Lung (tissue), 12 donors: ENCODE measurements around the gene SLC25A30. TPM values are rescaled to one million over a fixed set of nuclear protein-coding genes. Genes with fewer than 3 reads are reported as not detected.

ENCODE experiments used
- ATAC-seq: fragments of 200-7000 bp; cut with Tn5 transposase; one replicate; pipeline ENCODE4 v1.9.1; 2020; ENCODE audit warnings: moderate number of reproducible peaks; ENCODE audit not compliant: insufficient read depth, low FRiP score
- DNase-seq, 3 donors: peaks; one replicate each; pipeline ENCODE4 v3.0.0-alpha.2; 2013 to 2017
- H3K27ac ChIP-seq, 2 donors: one replicate each; pipeline ENCODE4 v1.5.1; 2013; ENCODE audit warnings: mild to moderate bottlenecking in 2 of 2, moderate library complexity in 2 of 2, control low read depth in 1 of 2, inconsistent platforms in 1 of 2, low read depth in 1 of 2, low read length in 1 of 2
- H3K27me3 ChIP-seq, 3 donors: one replicate each; pipeline ENCODE4 v1.5.1; 2013; ENCODE audit warnings: low read length in 2 of 3; ENCODE audit not compliant: control insufficient read depth in 3 of 3, insufficient read depth in 3 of 3
- H3K36me3 ChIP-seq, 4 donors: one replicate each; pipeline ENCODE4 v1.5.1; 2013; ENCODE audit warnings: low read length in 4 of 4, mild to moderate bottlenecking in 1 of 4, moderate library complexity in 1 of 4; ENCODE audit not compliant: control insufficient read depth in 4 of 4, insufficient read depth in 4 of 4
- H3K4me1 ChIP-seq, 5 donors: one replicate each; pipeline ENCODE4 v1.5.1; 2013; ENCODE audit warnings: low read length in 5 of 5, mild to moderate bottlenecking in 2 of 5, moderate library complexity in 1 of 5; ENCODE audit not compliant: control insufficient read depth in 5 of 5, insufficient read depth in 5 of 5
- H3K4me3 ChIP-seq: one replicate; pipeline ENCODE4 v1.5.1; 2013; ENCODE audit warnings: mild to moderate bottlenecking, control low read depth, moderate library complexity
- H3K9ac ChIP-seq, 2 donors: one replicate each; pipeline ENCODE4 v1.5.1; 2013; ENCODE audit warnings: low read length in 2 of 2, control low read depth in 1 of 2; ENCODE audit not compliant: insufficient read depth in 1 of 2
- H3K9me3 ChIP-seq, 4 donors: one replicate each; pipeline ENCODE4 v1.5.1; 2013; ENCODE audit warnings: low read length in 3 of 4, mild to moderate bottlenecking in 1 of 4, moderate library complexity in 1 of 4; ENCODE audit not compliant: control insufficient read depth in 4 of 4, insufficient read depth in 3 of 4
- CTCF ChIP-seq: IDR thresholded peaks from 2 replicates; pipeline ENCODE4 v1.5.1; 2012; ENCODE audit warnings: mild to moderate bottlenecking; ENCODE audit errors: control extremely low read depth, extremely low read depth
- WGBS, 2 donors: extraction: QIAGEN DNeasy Blood & Tissue Kit; methylation state at CpG; one replicate each; pipeline ENCODE4 v1.1.7; 2013; 5-methylcytosine and 5-hydroxymethylcytosine counted together
- polyA plus RNA-seq, 2 donors: library from polyadenylated mRNA; stranded (reverse); fragments of 200-250 nt; gene quantifications; one replicate each; pipeline ENCODE4 v1.2.1, GENCODE V29; 2013
- total RNA-seq, 2 donors: library from RNA; depleted of rRNA in 1 of 2; stranded (reverse); fragments of >200 nt in 1 of 2; gene quantifications; one replicate each; pipeline ENCODE4 v1.2.1, GENCODE V29; 2014 to 2021
- donor health status: control.
- donor health status: control.
- donor health status: Bipolar disorder and iron deficiency.
- donor health status: healthy.
- donor health status: DM: yes; HTN: yes; CAD: no.

SLC25A30 gene
- total and polyA plus RNA-seq, 4 donors, result 7.3 to 24.3 (median 10.2) TPM

GRCh38 chr13:45451282-45451681 lies 33.1 kb upstream of the SLC25A30 start:
- ATAC-seq (no peak), DNase-seq (no peak)
- Histone ChIP-seq H3K9ac (no peak overlapping the region), H3K27ac (no peak overlapping the region), H3K4me1 (no peaks in the 10 kb centered on the region), H3K4me3 (no peak overlapping the region), H3K36me3 (no peaks in the 10 kb centered on the region), H3K9me3 (no peaks in the 10 kb centered on the region), H3K27me3 (peaks cover 0 to 1% (median 0%) of the 10 kb centered on the region in 3 donors)
- TF ChIP-seq CTCF, result no peak
- WGBS, 2 donors, result 96 to 98% methylated on average over 4 of the region's 4 CpGs

- Histone ChIP-seq H3K9me3 (no peaks in the 10 kb centered on the region), H3K4me1 (no peaks in the 10 kb centered on the region), H3K27me3 (peaks cover 0 to 5% (median 0%) of the 10 kb centered on the region in 3 donors), H3K4me3 (no peak overlapping the region), H3K27ac (no peak overlapping the region), H3K9ac (no peak overlapping the region), H3K36me3 (no peaks in the 10 kb centered on the region)
- DNase-seq (no peak), ATAC-seq (no peak)
- TF ChIP-seq CTCF, result no peak
- 96 to 100% methylated on average over 1 of the region's 1 CpG for WGBS, 2 donors
Measured at GRCh38 chr13:45448965-45449559, 30.9 kb upstream of the SLC25A30 start.

- Histone ChIP-seq H3K4me1 (no peaks in the 10 kb centered on the region), H3K36me3 (no peaks in the 10 kb centered on the region), H3K9me3 (no peaks in the 10 kb centered on the region), H3K9ac (no peak overlapping the region), H3K27me3 (peaks cover 0 to 5% (median 0%) of the 10 kb centered on the region in 3 donors), H3K4me3 (no peak overlapping the region), H3K27ac (no peak overlapping the region)
- ATAC-seq, result no peak
- 71 to 86% methylated on average over 9 of the region's 9 CpGs for WGBS, 2 donors
- no peak for TF ChIP-seq CTCF
- no peak for DNase-seq
Measured at GRCh38 chr13:45447050-45447661, 29.0 kb upstream of the SLC25A30 start.
